Fibroblast of the aortic adventitia (primary cell): Measurements from ENCODE around the gene ATP8A2. TPM values are rescaled to one million over a fixed set of nuclear protein-coding genes. Genes with fewer than 3 reads are reported as not detected.
"Not testable (repeated sequence)": the region's sequence is repeated elsewhere in the genome, so short reads cannot be mapped to it uniquely, and the experiment has no call there.

Experiments used
- DNase-seq: peaks from one replicate; pipeline ENCODE4 v3.0.0-alpha.2; 2010; ENCODE audit warnings: low read depth
- H3K4me3 ChIP-seq: 2 replicates; pipeline ENCODE4 v1.5.1; 2011; ENCODE audit warnings: low read depth, mild to moderate bottlenecking, control low read depth, low read length, moderate library complexity
- CTCF ChIP-seq: IDR thresholded peaks from 2 replicates; pipeline ENCODE4 v1.5.1; 2011; ENCODE audit warnings: mild to moderate bottlenecking, low read length, control low read depth, inconsistent platforms; ENCODE audit not compliant: insufficient read depth
- total RNA-seq: library from RNA; depleted of rRNA; stranded (reverse); fragments of >200 nt; gene quantifications from 2 replicates; pipeline ENCODE4 v1.2.3, GENCODE V29; 2012; ENCODE audit warnings: low replicate concordance

Gene ATP8A2
- total RNA-seq, 1 donor: under 0.01 TPM

- DNase-seq: no peak
- TF ChIP-seq CTCF: no peak
Measured at GRCh38 chr13:25351404-25351803, 20.4 kb upstream of the ATP8A2 start.

GRCh38 chr13:25352230-25352629, 19.5 kb upstream of the ATP8A2 start:
- TF ChIP-seq CTCF: no peak
- H3K4me3 ChIP-seq: no peak overlapping the region
- DNase-seq: peak; percentile 10

More at GRCh38 chr13:25351404-25351803, 20.4 kb upstream of the ATP8A2 start:
- H3K4me3 ChIP-seq: no peak overlapping the region

- H3K4me3 ChIP-seq: no peak overlapping the region
- no peak for DNase-seq
- TF ChIP-seq CTCF: no peak
Measured at GRCh38 chr13:25352806-25353205, 19.0 kb upstream of the ATP8A2 start.

- H3K4me3 ChIP-seq: no peak overlapping the region
- TF ChIP-seq CTCF: no peak
- no peak for DNase-seq
Measured at GRCh38 chr13:25353344-25353743, 18.4 kb upstream of the ATP8A2 start.

- H3K4me3 ChIP-seq: no peak overlapping the region
- no peak for DNase-seq
- TF ChIP-seq CTCF: no peak
Measured at GRCh38 chr13:25354377-25354776, 17.4 kb upstream of the ATP8A2 start.

- DNase-seq, H3K4me3 ChIP-seq: not testable (repeated sequence)
Measured at GRCh38 chr13:25360443-25360842, 11.3 kb upstream of the ATP8A2 start.

GRCh38 chr13:25365720-25366235, 6.0 kb upstream of the ATP8A2 start:
- no peak overlapping the region for H3K4me3 ChIP-seq
- TF ChIP-seq CTCF: no peak
- DNase-seq: no peak
